ENCODE measurements around the gene CACNA2D2. TPM values are rescaled to one million over a fixed set of nuclear protein-coding genes. Genes with fewer than 3 reads are reported as not detected.
A peak's percentile ranks its signal among the peaks of the same experiment; 100 is the strongest.

The CACNA2D2 gene
- total RNA-seq, 1 donor from 2014 or later = 19.4 TPM

GRCh38 chr3:50323614-50324199 is 179.7 kb downstream of the CACNA2D2 start:
- peak; percentile 29 for TF ChIP-seq CTCF (conservative IDR thresholded peaks at IDR 0.05)
- Mint-ChIP-seq H3K36me3 (peaks cover 4% of the 10 kb centered on the region), H3K9me3 (no peaks in the 10 kb centered on the region), H3K27me3 (no peaks in the 10 kb centered on the region), H3K4me1 (ENCODE audit: unreplicated experiment) (peaks cover 25% of the 10 kb centered on the region), H3K4me3 (no peak overlapping the region), H3K27ac (peak overlapping the region; percentile 67)
- no peak for DNase-seq (ENCODE audit: extremely low spot score, unreplicated experiment)

DNA sequence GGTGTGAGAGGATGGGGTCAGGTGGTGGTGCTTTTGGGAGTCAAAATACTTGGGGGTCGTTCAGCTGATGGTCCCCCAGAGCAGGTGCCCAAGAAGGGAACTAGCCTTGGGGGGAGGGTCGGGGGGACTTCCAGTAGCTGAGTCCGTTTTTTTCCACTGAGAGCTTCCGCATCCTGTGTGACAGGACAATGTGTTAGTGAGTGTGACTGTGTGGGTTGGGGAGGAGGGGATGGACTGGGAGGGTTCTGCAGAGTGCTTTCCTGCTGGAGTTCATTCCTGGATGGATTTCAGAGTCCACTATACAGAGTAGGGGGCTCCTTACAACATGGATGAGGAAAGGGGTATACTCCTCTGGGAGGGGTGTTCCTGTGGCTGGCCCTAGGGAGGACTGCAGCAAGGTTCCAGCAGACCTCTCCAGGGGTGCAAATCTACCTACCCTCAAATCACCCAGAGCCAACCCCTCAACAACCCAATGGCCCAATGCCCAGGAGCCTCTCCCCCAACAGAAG is 180.3 kb downstream of the CACNA2D2 start:
- Mint-ChIP-seq H3K4me3 (peak overlapping the region; percentile 89), H3K36me3 (peaks cover 7% of the 10 kb centered on the region), H3K27ac (peak overlapping the region; percentile 67), H3K27me3 (no peaks in the 10 kb centered on the region), H3K9me3 (no peaks in the 10 kb centered on the region), H3K4me1 (ENCODE audit: unreplicated experiment) (peaks cover 25% of the 10 kb centered on the region)
- DNase-seq (ENCODE audit: extremely low spot score, unreplicated experiment) = no peak
- no peak for TF ChIP-seq CTCF (conservative IDR thresholded peaks at IDR 0.05)

- H3K36me3 Mint-ChIP-seq = peaks cover 7% of the 10 kb centered on the region
- H3K27ac Mint-ChIP-seq = peak within 1 kb of the TSS; percentile 95
- H3K4me3 Mint-ChIP-seq = peak within 1 kb of the TSS; percentile 89
- H3K27me3 Mint-ChIP-seq = no peaks in the 10 kb centered on the region
- no peak for TF ChIP-seq CTCF (conservative IDR thresholded peaks at IDR 0.05)
- H3K9me3 Mint-ChIP-seq = no peaks in the 10 kb centered on the region
- no peak for DNase-seq (ENCODE audit: extremely low spot score, unreplicated experiment)
- H3K4me1 Mint-ChIP-seq (ENCODE audit: unreplicated experiment) = peaks cover 25% of the 10 kb centered on the region
These were observed 180.9 kb downstream of the CACNA2D2 start, which contains the start of gene HYAL2 for GRCh38 chr3:50322386-50323091. HYAL2 (minus strand) TSS chr3:50322745; CDS start chr3:50320489, 2,256 bp downstream.

GRCh38 chr3:50322115-50322385 is 181.4 kb downstream of the CACNA2D2 start:
- Mint-ChIP-seq H3K36me3 (peaks cover 7% of the 10 kb centered on the region), H3K9me3 (no peaks in the 10 kb centered on the region), H3K27ac (no peak overlapping the region), H3K4me3 (peak overlapping the region; percentile 89), H3K27me3 (no peaks in the 10 kb centered on the region), H3K4me1 (ENCODE audit: unreplicated experiment) (peaks cover 27% of the 10 kb centered on the region)
- DNase-seq (ENCODE audit: extremely low spot score, unreplicated experiment) = no peak
- TF ChIP-seq CTCF (conservative IDR thresholded peaks at IDR 0.05) = no peak

DNA sequence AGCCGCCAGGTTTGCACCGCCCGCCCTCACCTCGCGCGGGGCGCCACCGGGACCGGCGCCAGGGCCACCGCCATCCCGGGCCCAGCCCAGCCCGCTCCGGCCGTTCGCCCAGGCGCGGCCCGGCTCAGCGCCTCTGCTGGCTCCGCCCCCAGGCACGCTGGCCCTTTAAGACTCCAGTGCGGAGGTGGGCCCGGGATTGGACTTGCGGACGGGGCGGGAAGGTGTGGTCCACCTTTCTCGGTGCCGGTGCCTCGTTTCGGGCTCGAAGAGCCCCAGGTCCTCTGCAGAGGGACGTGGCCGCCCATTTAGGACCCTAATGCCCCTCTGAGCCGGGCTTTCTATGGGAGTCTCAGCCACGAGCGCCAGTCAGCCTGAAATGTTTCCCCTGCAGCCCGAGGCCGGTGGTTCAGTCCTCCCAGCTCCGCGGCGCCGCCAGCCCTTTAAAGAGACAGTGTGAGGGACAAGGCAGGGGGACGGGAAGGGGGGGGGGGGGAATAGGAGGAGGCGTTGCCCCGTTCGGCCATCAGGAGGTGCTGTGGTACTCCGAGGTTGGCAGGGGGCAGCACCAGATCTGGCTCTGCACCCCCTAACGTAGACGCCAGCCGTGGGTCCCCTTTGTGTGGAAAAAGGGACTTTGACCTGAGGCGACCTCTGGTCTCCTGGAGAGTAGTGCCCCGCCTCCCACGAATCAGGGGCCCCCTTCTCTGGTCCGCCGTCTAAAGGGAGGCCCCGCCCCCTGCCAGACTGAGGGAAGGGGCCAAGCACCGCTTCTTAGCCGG is 181.9 kb downstream of the CACNA2D2 start:
- peak; percentile 92 for DNase-seq (ENCODE audit: extremely low spot score, unreplicated experiment)
- TF ChIP-seq CTCF (conservative IDR thresholded peaks at IDR 0.05) = peak; percentile 79
- peaks cover 32% of the 10 kb centered on the region for H3K4me1 Mint-ChIP-seq (ENCODE audit: unreplicated experiment)
- H3K36me3 Mint-ChIP-seq = peaks cover 10% of the 10 kb centered on the region
- H3K9me3 Mint-ChIP-seq = no peaks in the 10 kb centered on the region
- no peaks in the 10 kb centered on the region for H3K27me3 Mint-ChIP-seq
- H3K4me3 Mint-ChIP-seq = peak overlapping the region; percentile 89
- peak overlapping the region; percentile 95 for H3K27ac Mint-ChIP-seq
